ENCODE results near the gene ANGPT4. TPM values are rescaled to one million over a fixed set of nuclear protein-coding genes. Genes with fewer than 3 reads are reported as not detected.

Gene ANGPT4
- total RNA-seq, 2 donors from 2014 or later = 0.06 TPM; not detected in 1

Other genes starting within 250 kb of the ANGPT4 start
- not detected for gene SCRT2, start 240.5 kb downstream of the ANGPT4 start, total RNA-seq
- not detected for gene SLC52A3, start 147.8 kb downstream of the ANGPT4 start, total RNA-seq
- 10 to 100 TPM; 12.0 to 25.7 TPM for gene FAM110A, start 82.6 kb downstream of the ANGPT4 start, total RNA-seq
- not detected for gene RSPO4, start 86.0 kb upstream of the ANGPT4 start, total RNA-seq
- 100 to 1,000 TPM in 1 of 2 donors, 10 to 100 TPM in 1; 89.6 to 151 TPM for gene PSMF1, start 202.3 kb upstream of the ANGPT4 start, total RNA-seq